ENCODE measurements around the gene SND1. TPM values are rescaled to one million over a fixed set of nuclear protein-coding genes. Genes with fewer than 3 reads are reported as not detected.
A peak's percentile ranks its signal among the peaks of the same experiment; 100 is the strongest.

Gene SND1
- polyA plus RNA-seq, 3 donors: 46.5 to 97.3 (median 79.8) TPM

GRCh38 chr7:127791446-127792189 lies 139.6 kb downstream of the SND1 start:
- H2AFZ ChIP-seq (ENCODE audit: insufficient read depth, low read depth, low read length, poor library complexity, severe bottlenecking): no peak overlapping the region
- H3K9me3 ChIP-seq (replicated peaks in 1 of 2; ENCODE audit: control insufficient read depth in 1 of 2, insufficient read depth in 1 of 2, low read length in 2 of 2): no peaks in the 10 kb centered on the region
- no peaks in the 10 kb centered on the region for H3K9me3 Mint-ChIP-seq
- peak overlapping the region in 1 of 3 experiments; percentile 7 for H3K4me3 ChIP-seq (replicated peaks in 1 of 3; ENCODE audit: low read depth in 2 of 3, low read length in 3 of 3)
- H3K36me3 Mint-ChIP-seq: no peaks in the 10 kb centered on the region
- no peaks in the 10 kb centered on the region for H3K27me3 ChIP-seq (ENCODE audit: control insufficient read depth in 2 of 2, insufficient read depth in 2 of 2, low read length in 2 of 2)
- H3K4me3 Mint-ChIP-seq: peak overlapping the region in 1 of 2 donors; percentile 31
- H3K4me1 Mint-ChIP-seq: peaks cover 85% of the 10 kb centered on the region
- intact Hi-C loops (cut with micrococcal nuclease): no loop called here
- no peaks in the 10 kb centered on the region for H3K27me3 Mint-ChIP-seq (ENCODE audit: low read depth in 3 of 3)
- H3K27ac Mint-ChIP-seq: peak overlapping the region; percentile 60 to 89 (median 85)
- peak in 2 of 3 donors; percentile 30 to 36 for DNase-seq
- TF ChIP-seq, protein P1, sequence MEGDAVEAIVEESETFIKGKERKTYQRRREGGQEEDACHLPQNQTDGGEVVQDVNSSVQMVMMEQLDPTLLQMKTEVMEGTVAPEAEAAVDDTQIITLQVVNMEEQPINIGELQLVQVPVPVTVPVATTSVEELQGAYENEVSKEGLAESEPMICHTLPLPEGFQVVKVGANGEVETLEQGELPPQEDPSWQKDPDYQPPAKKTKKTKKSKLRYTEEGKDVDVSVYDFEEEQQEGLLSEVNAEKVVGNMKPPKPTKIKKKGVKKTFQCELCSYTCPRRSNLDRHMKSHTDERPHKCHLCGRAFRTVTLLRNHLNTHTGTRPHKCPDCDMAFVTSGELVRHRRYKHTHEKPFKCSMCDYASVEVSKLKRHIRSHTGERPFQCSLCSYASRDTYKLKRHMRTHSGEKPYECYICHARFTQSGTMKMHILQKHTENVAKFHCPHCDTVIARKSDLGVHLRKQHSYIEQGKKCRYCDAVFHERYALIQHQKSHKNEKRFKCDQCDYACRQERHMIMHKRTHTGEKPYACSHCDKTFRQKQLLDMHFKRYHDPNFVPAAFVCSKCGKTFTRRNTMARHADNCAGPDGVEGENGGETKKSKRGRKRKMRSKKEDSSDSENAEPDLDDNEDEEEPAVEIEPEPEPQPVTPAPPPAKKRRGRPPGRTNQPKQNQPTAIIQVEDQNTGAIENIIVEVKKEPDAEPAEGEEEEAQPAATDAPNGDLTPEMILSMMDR (IDR thresholded peaks at IDR 0.05): no peak
- H4K20me1 ChIP-seq (ENCODE audit: insufficient read depth, low read length): peaks cover 66% of the 10 kb centered on the region
- peaks cover 73 to 77% of the 10 kb centered on the region in 2 donors for H3K4me1 ChIP-seq (ENCODE audit: control insufficient read depth in 1 of 2, insufficient read depth in 2 of 2, low read length in 2 of 2)
- H3K27ac ChIP-seq (ENCODE audit: low read depth in 1 of 2, low read length in 2 of 2): peak overlapping the region; percentile 65 to 69
- peaks cover 83% of the 10 kb centered on the region for H3K79me2 ChIP-seq (ENCODE audit: insufficient read depth, low read length)
- 12% methylated on average over 5 of the region's 6 CpGs for WGBS (ENCODE audit: insufficient coverage)
- H3K36me3 ChIP-seq (replicated peaks in 1 of 2; ENCODE audit: control insufficient read depth in 1 of 2, insufficient read depth in 2 of 2, low read length in 2 of 2): no peaks in the 10 kb centered on the region
- peak overlapping the region; percentile 53 for H3K4me2 ChIP-seq (replicated peaks; ENCODE audit: extremely low read depth, low read length, poor library complexity, severe bottlenecking)
- H3K9ac ChIP-seq (ENCODE audit: insufficient read depth, low read length, poor library complexity, severe bottlenecking): no peak overlapping the region

- H3K27ac ChIP-seq (ENCODE audit: low read depth in 1 of 2, low read length in 2 of 2): peak overlapping the region in 1 of 2 donors; percentile 65
- no peaks in the 10 kb centered on the region for H3K9me3 ChIP-seq (replicated peaks in 1 of 2; ENCODE audit: control insufficient read depth in 1 of 2, insufficient read depth in 1 of 2, low read length in 2 of 2)
- peak in 2 of 3 donors; percentile 12 to 19 for DNase-seq
- peaks cover 67 to 72% of the 10 kb centered on the region in 2 donors for H3K4me1 ChIP-seq (ENCODE audit: control insufficient read depth in 1 of 2, insufficient read depth in 2 of 2, low read length in 2 of 2)
- H3K4me3 Mint-ChIP-seq: no peak overlapping the region
- no peak overlapping the region for H3K4me3 ChIP-seq (replicated peaks in 1 of 3; ENCODE audit: low read depth in 2 of 3, low read length in 3 of 3)
- H3K36me3 Mint-ChIP-seq: no peaks in the 10 kb centered on the region
- intact Hi-C loops (cut with micrococcal nuclease): no loop called here
- no peaks in the 10 kb centered on the region for H3K27me3 ChIP-seq (ENCODE audit: control insufficient read depth in 2 of 2, insufficient read depth in 2 of 2, low read length in 2 of 2)
- H4K20me1 ChIP-seq (ENCODE audit: insufficient read depth, low read length): peaks cover 75% of the 10 kb centered on the region
- H3K27ac Mint-ChIP-seq: peak overlapping the region; percentile 7 to 87 (median 61)
- H3K79me2 ChIP-seq (ENCODE audit: insufficient read depth, low read length): peaks cover 83% of the 10 kb centered on the region
- H3K4me1 Mint-ChIP-seq: peaks cover 80% of the 10 kb centered on the region
- H3K9me3 Mint-ChIP-seq: no peaks in the 10 kb centered on the region
- H3K36me3 ChIP-seq (replicated peaks in 1 of 2; ENCODE audit: control insufficient read depth in 1 of 2, insufficient read depth in 2 of 2, low read length in 2 of 2): no peaks in the 10 kb centered on the region
- WGBS (ENCODE audit: insufficient coverage): 90% methylated on average over 3 of the region's 5 CpGs
- no peaks in the 10 kb centered on the region for H3K27me3 Mint-ChIP-seq (ENCODE audit: low read depth in 3 of 3)
- H2AFZ ChIP-seq (ENCODE audit: insufficient read depth, low read depth, low read length, poor library complexity, severe bottlenecking): no peak overlapping the region
- H3K9ac ChIP-seq (ENCODE audit: insufficient read depth, low read length, poor library complexity, severe bottlenecking): no peak overlapping the region
- TF ChIP-seq, protein P1 (IDR thresholded peaks at IDR 0.05): peak; percentile 69
- no peak overlapping the region for H3K4me2 ChIP-seq (replicated peaks; ENCODE audit: extremely low read depth, low read length, poor library complexity, severe bottlenecking)
Measured at GRCh38 chr7:127792528-127793342, 140.7 kb downstream of the SND1 start.

Data from CD14-positive monocyte (primary cell).